Measurements from ENCODE around the gene ARHGAP10. TPM values are rescaled to one million over a fixed set of nuclear protein-coding genes. Genes with fewer than 3 reads are reported as not detected.

ARHGAP10 gene
- total RNA-seq, 3 donors from 2014 or later (not counting 1 experiment from before 2014, with no cell fraction given): 13.9 to 28.7 (median 23.2) TPM

DNA sequence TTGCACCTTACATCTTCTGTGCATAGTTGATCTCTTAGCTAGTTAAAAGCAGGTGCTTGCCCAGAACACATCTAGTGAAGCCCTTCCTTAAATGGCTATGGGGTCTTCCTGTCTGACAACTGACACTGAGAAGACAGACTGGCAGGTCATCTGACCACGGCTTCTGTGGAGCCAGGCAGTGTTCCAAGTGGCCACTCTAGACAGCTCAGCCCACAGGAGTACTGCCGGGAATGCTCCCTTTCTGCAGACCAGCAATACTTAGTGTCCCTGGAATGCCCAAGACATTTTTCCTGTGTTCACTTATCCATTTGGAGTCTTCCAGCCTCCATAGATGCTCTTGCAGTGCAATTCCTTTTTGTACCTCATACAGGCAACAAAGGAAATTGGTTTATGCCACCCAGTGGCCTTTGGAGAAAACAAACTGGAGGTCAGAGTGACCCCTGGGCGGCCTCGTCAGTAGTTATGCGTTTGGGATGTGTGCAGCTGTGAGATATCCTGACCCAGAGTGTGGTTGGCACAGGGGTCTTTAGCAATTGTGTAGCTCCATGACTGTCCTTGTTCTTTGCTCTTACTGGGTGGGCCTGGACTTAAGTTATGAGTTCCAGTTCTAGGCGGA, 335.5 kb downstream of the ARHGAP10 start:
- H3K4me1 ChIP-seq (ENCODE audit: control insufficient read depth, insufficient read depth, low read length): no peaks in the 10 kb centered on the region
- 91% methylated on average over 6 of the region's 6 CpGs for WGBS (ENCODE audit: insufficient coverage)
- intact Hi-C loops (cut with micrococcal nuclease): no loop called here
- Mint-ChIP-seq H3K27me3 (ENCODE audit: low read depth in 2 of 2) (no peaks in the 10 kb centered on the region), H3K4me1 (peaks cover 0 to 5% of the 10 kb centered on the region in 2 donors), H3K4me3 (no peak overlapping the region), H3K36me3 (peaks cover 11% of the 10 kb centered on the region), H3K27ac (no peak overlapping the region), H3K9me3 (no peaks in the 10 kb centered on the region)
- TF ChIP-seq, protein P1, sequence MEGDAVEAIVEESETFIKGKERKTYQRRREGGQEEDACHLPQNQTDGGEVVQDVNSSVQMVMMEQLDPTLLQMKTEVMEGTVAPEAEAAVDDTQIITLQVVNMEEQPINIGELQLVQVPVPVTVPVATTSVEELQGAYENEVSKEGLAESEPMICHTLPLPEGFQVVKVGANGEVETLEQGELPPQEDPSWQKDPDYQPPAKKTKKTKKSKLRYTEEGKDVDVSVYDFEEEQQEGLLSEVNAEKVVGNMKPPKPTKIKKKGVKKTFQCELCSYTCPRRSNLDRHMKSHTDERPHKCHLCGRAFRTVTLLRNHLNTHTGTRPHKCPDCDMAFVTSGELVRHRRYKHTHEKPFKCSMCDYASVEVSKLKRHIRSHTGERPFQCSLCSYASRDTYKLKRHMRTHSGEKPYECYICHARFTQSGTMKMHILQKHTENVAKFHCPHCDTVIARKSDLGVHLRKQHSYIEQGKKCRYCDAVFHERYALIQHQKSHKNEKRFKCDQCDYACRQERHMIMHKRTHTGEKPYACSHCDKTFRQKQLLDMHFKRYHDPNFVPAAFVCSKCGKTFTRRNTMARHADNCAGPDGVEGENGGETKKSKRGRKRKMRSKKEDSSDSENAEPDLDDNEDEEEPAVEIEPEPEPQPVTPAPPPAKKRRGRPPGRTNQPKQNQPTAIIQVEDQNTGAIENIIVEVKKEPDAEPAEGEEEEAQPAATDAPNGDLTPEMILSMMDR (IDR thresholded peaks at IDR 0.05): no peak
- ATAC-seq: no peak
- DNase-seq: no peak
- no peaks in the 10 kb centered on the region for H3K27me3 ChIP-seq (ENCODE audit: control insufficient read depth, insufficient read depth, low read length)
- H3K9me3 ChIP-seq (ENCODE audit: control insufficient read depth, insufficient read depth, low read length): no peaks in the 10 kb centered on the region
- H3K27ac ChIP-seq (ENCODE audit: low read length): no peak overlapping the region
- peaks cover 5% of the 10 kb centered on the region for H3K36me3 ChIP-seq (ENCODE audit: control insufficient read depth, insufficient read depth, low read length)
- no peak overlapping the region for H3K4me3 ChIP-seq (ENCODE audit: low read length)

DNA sequence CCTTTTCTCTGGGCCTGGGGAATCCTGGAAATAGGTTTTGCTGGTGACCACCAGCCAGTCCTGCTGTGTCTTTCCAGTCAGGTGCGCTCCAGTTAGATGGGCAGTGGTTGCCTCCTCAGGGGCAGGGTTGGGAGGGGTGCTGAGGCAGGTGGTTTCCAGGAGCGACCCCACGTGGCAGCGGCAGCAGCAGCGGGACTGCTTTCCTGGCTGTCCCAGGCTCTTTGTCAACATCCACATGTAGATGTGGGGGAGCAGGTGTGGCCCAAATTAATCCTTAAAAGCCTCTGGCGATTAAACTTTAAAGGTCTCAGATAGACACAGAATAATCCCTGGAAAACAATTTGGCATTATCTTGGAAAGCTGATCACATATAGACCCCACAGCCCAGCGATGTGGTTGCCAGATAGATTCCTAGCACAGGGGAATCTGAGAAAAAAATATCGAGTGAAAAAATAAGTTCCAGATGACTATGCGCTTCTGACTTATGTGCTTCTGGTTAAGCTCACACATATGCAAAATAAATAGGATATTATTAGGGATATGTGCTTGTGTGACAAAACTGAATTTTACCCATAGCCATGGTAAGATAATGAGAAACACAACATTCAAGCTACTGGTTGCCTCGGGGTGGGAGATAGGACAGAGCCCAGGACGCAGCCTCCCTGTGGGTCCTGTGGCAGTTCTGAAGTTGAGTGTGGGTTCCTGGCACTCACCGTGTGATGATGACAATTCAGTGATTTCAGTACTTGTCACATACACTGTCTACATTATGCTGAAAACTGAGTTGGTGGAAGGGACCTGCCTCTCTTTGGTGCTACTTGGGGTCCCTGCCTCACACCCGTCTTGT, 336.4 kb downstream of the ARHGAP10 start:
- Mint-ChIP-seq H3K4me1 (peaks cover 0 to 5% of the 10 kb centered on the region in 2 donors), H3K4me3 (no peak overlapping the region), H3K9me3 (no peaks in the 10 kb centered on the region), H3K27ac (no peak overlapping the region), H3K27me3 (ENCODE audit: low read depth in 2 of 2) (no peaks in the 10 kb centered on the region), H3K36me3 (peaks cover 11% of the 10 kb centered on the region)
- TF ChIP-seq, protein P1 (IDR thresholded peaks at IDR 0.05): no peak
- Histone ChIP-seq H3K9me3 (ENCODE audit: control insufficient read depth, insufficient read depth, low read length) (peaks cover 1% of the 10 kb centered on the region), H3K4me1 (ENCODE audit: control insufficient read depth, insufficient read depth, low read length) (no peaks in the 10 kb centered on the region), H3K36me3 (ENCODE audit: control insufficient read depth, insufficient read depth, low read length) (peaks cover 11% of the 10 kb centered on the region), H3K27ac (ENCODE audit: low read length) (no peak overlapping the region), H3K4me3 (ENCODE audit: low read length) (no peak overlapping the region), H3K27me3 (ENCODE audit: control insufficient read depth, insufficient read depth, low read length) (no peaks in the 10 kb centered on the region)
- WGBS (ENCODE audit: insufficient coverage): 79% methylated on average over 12 of the region's 13 CpGs
- intact Hi-C loops (cut with micrococcal nuclease): no loop called here
- ATAC-seq (no peak), DNase-seq (no peak)

DNA sequence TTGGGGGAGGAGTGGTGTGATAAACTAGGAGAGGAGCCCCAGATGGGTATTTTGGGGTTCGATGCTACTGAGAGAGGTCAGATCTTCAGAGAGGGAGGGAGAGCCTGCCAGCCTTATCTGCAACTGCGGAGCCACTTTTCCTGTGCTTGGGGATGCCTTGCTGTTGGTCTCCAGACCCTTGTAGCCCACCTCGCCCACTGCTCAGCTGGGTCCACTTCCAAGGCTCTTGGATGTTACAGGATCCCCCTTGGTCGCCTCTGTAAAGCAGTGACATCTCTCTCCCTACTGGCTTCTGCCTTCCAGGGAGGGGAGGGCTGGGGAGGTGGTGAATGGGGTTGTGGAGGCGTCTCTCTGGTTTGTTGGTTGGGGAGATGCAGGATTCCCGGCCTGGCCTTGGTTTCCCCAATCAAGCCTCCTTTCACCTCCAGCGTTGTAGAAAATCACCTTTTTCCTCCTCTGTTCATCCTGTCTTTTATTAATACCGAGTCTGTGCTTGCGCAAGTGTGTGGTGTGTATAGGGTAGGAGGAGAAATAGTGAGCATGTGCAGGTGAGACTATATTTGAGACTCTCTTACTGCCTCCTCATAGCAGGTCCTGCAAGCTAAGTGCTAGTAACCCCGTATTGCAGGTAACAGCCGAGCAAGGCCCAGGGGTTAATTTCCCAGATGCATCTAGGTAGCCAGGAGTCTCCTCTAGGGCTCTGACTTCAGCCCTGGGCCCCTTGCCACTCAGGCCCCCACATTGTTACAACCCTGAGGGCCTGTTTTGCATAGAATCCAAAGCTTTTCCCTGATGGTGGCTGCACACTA, 337.4 kb downstream of the ARHGAP10 start:
- Mint-ChIP-seq H3K9me3 (peaks cover 0 to 5% of the 10 kb centered on the region in 2 donors), H3K36me3 (peaks cover 18% of the 10 kb centered on the region), H3K27me3 (ENCODE audit: low read depth in 2 of 2) (no peaks in the 10 kb centered on the region), H3K4me3 (no peak overlapping the region), H3K4me1 (peaks cover 0 to 5% of the 10 kb centered on the region in 2 donors), H3K27ac (no peak overlapping the region)
- no peaks in the 10 kb centered on the region for H3K27me3 ChIP-seq (ENCODE audit: control insufficient read depth, insufficient read depth, low read length)
- 94% methylated on average over 6 of the region's 11 CpGs for WGBS (ENCODE audit: insufficient coverage)
- ATAC-seq: no peak
- peaks cover 11% of the 10 kb centered on the region for H3K9me3 ChIP-seq (ENCODE audit: control insufficient read depth, insufficient read depth, low read length)
- intact Hi-C loops (cut with micrococcal nuclease): no loop called here
- no peak for DNase-seq
- H3K4me1 ChIP-seq (ENCODE audit: control insufficient read depth, insufficient read depth, low read length): no peaks in the 10 kb centered on the region
- no peak overlapping the region for H3K27ac ChIP-seq (ENCODE audit: low read length)
- TF ChIP-seq, protein P1 (IDR thresholded peaks at IDR 0.05): no peak
- H3K4me3 ChIP-seq (ENCODE audit: low read length): no peak overlapping the region
- H3K36me3 ChIP-seq (ENCODE audit: control insufficient read depth, insufficient read depth, low read length): peaks cover 16% of the 10 kb centered on the region
